GM12878 (cell line): ENCODE results near the gene CSTF1. TPM values are rescaled to one million over a fixed set of nuclear protein-coding genes. Genes with fewer than 3 reads are reported as not detected.

Experiments used
- ATAC-seq: fragments of 200-7000 bp; cut with Tn5 transposase; 3 replicates; pipeline ENCODE4 v1.9.1; 2020; ENCODE audit warnings: mild to moderate bottlenecking, moderate library complexity
- BruUV-seq: library from RNA; stranded (reverse); fragments of 400-500 nt; replicated peaks from 2 replicates; lab custom pipeline; 2021; lab: Mats Ljungman, UMichigan
- CTCF ChIA-PET: fragments of 300-600 bp; sonication (Branson Sonifier 250); formaldehyde crosslinking; extraction: SDS; loops from one replicate; lab custom pipeline; 2021; ENCODE audit warnings: inconsistent platforms; lab: Yijun Ruan, JAX
- POLR2A ChIA-PET: fragments of 350-600 bp; formaldehyde crosslinking; extraction: SDS; loops from one replicate; lab custom pipeline; 2021; ENCODE audit warnings: inconsistent platforms; lab: Charles Lee
- RAD21 ChIA-PET: fragments of 300-600 bp; sonication (Branson Sonifier 250); formaldehyde crosslinking; loops from one replicate; lab custom pipeline; 2023; ENCODE audit warnings: antibody characterized with exemption; ENCODE audit not compliant: unreplicated experiment; lab: Charles Lee
- SMC1A ChIA-PET: fragments of 300-600 bp; sonication (Branson Sonifier 250); formaldehyde crosslinking; loops from one replicate; lab custom pipeline; 2023; ENCODE audit not compliant: unreplicated experiment, uncharacterized antibody; lab: Charles Lee
- DNase-seq: peaks from one replicate; pipeline ENCODE4 v3.0.0-alpha.2; 2011; ENCODE audit warnings: low read depth, low spot score
- FAIRE-seq: peaks from 3 replicates; lab custom pipeline; 2011; peaks lifted over from hg19 to GRCh38; lab: Jason Lieb, UNC
- H2AFZ ChIP-seq: 2 replicates; pipeline ENCODE4 v1.6.0; 2011; ENCODE audit warnings: low read depth, low read length, control low read depth; ENCODE audit not compliant: control insufficient read depth
- H3K27ac ChIP-seq: 2 replicates; pipeline ENCODE4 v1.5.1; 2011; ENCODE audit warnings: control low read depth; ENCODE audit not compliant: control insufficient read depth, insufficient read depth
- H3K27me3 ChIP-seq, 2 experiments: replicated peaks in 1 of 2; 2 replicates each; pipeline versions ENCODE4 v1.6.0 to v1.6.1; 2011; ENCODE audit warnings: low read length in 1 of 2; ENCODE audit not compliant: control insufficient read depth in 2 of 2, insufficient read depth in 2 of 2
- H3K36me3 ChIP-seq, 2 experiments: 2 replicates each; pipeline ENCODE4 v1.5.1; 2011; ENCODE audit warnings: low read length in 1 of 2; ENCODE audit not compliant: control insufficient read depth in 2 of 2, insufficient read depth in 2 of 2
- H3K4me1 ChIP-seq: 2 replicates; pipeline ENCODE4 v1.6.1; 2011; ENCODE audit warnings: mild to moderate bottlenecking, low read length, moderate library complexity, mixed read lengths; ENCODE audit not compliant: control insufficient read depth, insufficient read depth
- H3K4me2 ChIP-seq: 2 replicates; pipeline ENCODE4 v1.6.0; 2011; ENCODE audit warnings: control low read depth; ENCODE audit not compliant: control insufficient read depth, insufficient read depth
- H3K4me3 ChIP-seq: fragments of 200-600 bp; sonication (generic); 2 replicates; pipeline ENCODE4 v1.5.1; 2016
- H3K79me2 ChIP-seq: 2 replicates; pipeline ENCODE4 v1.6.0; 2011; ENCODE audit warnings: low read length; ENCODE audit not compliant: control insufficient read depth, insufficient read depth
- H3K9ac ChIP-seq: 2 replicates; pipeline ENCODE4 v1.8.0; 2011; ENCODE audit warnings: low read length, control low read depth, mixed read lengths; ENCODE audit not compliant: control insufficient read depth, insufficient read depth
- H3K9me3 ChIP-seq: replicated peaks from 3 replicates; pipeline ENCODE4 v1.5.1; 2011; ENCODE audit warnings: mild to moderate bottlenecking, low read length; ENCODE audit not compliant: control insufficient read depth, insufficient read depth
- H4K20me1 ChIP-seq: 2 replicates; pipeline ENCODE4 v1.6.0; 2011; ENCODE audit not compliant: control insufficient read depth, insufficient read depth
- BCLAF1 ChIP-seq: fragments of 450-650 bp; IDR thresholded peaks from 2 replicates; pipeline ENCODE4 v1.6.1; 2017; ENCODE audit warnings: antibody characterized with exemption, mild to moderate bottlenecking, moderate library complexity
- BHLHE40 ChIP-seq, 2 experiments: fragments of 450-650 bp in 1 of 2; IDR thresholded peaks; 2 replicates each; pipeline ENCODE4 v1.6.1; 2011 to 2017; ENCODE audit warnings: low read depth in 2 of 2, borderline replicate concordance in 1 of 2, improper control_type of control experiment in 1 of 2, low read length in 1 of 2, mild to moderate bottlenecking in 1 of 2
- CBX5 ChIP-seq: sonication (generic); IDR thresholded peaks from 2 replicates; pipeline ENCODE4 v1.6.1; 2016; ENCODE audit warnings: low read depth, moderate library complexity, mild to moderate bottlenecking, inconsistent platforms
- MEF2A ChIP-seq: IDR thresholded peaks from 2 replicates; pipeline ENCODE4 v1.6.1; 2011; ENCODE audit warnings: low read depth, mild to moderate bottlenecking, low read length, moderate library complexity; ENCODE audit not compliant: insufficient read depth
- MXI1 ChIP-seq: fragments of 150-350 bp; IDR thresholded peaks from 2 replicates; pipeline ENCODE4 v1.6.1; 2011; ENCODE audit warnings: low read depth, mild to moderate bottlenecking, inconsistent platforms, low read length, improper control_type of control experiment
- RAD51 ChIP-seq: fragments of 450-650 bp; IDR thresholded peaks from 2 replicates; pipeline ENCODE4 v1.6.1; 2016; ENCODE audit warnings: moderate library complexity, mild to moderate bottlenecking, inconsistent platforms
- RFX5 ChIP-seq: IDR thresholded peaks from 2 replicates; pipeline ENCODE4 v1.6.1; 2011; ENCODE audit warnings: low read depth, low read length, improper control_type of control experiment
- SRF ChIP-seq, 2 experiments: IDR thresholded peaks; 2 replicates each; pipeline ENCODE4 v1.6.1; 2011; ENCODE audit warnings: low read depth in 2 of 2, low read length in 2 of 2, mild to moderate bottlenecking in 1 of 2, moderate library complexity in 1 of 2
- USF2 ChIP-seq: IDR thresholded peaks from 2 replicates; pipeline ENCODE4 v1.6.1; 2011; ENCODE audit warnings: low read depth, low read length, improper control_type of control experiment, borderline replicate concordance
- ZNF687 ChIP-seq: fragments of 450-650 bp; IDR thresholded peaks from 2 replicates; pipeline ENCODE4 v1.6.1; 2017; ENCODE audit warnings: mild to moderate bottlenecking, moderate library complexity
- WGBS: methylation state at CpG from one replicate; pipeline ENCODE4 v1.1.6; 2016; ENCODE audit warnings: low lambda C conversion rate; ENCODE audit not compliant: insufficient replicate concordance, insufficient coverage; ENCODE audit errors: missing lambda C conversion rate; 5-methylcytosine and 5-hydroxymethylcytosine counted together
- in situ Hi-C: fragments of 300-500 bp; cut with MboI; formaldehyde crosslinking; loops from 9 replicates; pipeline ENCODE4 v1.14.3; 2018; ENCODE audit warnings: mixed read lengths
- intact Hi-C: fragments of 100-400 bp; cut with micrococcal nuclease; formaldehyde crosslinking; loops from one replicate; pipeline ENCODE4 v1.14.2; 2022; ENCODE audit not compliant: unreplicated experiment
- polyA plus RNA-seq, 11 experiments: library from polyadenylated mRNA; depleted of rRNA in 4 of 11; unstranded in 6 of 11; stranded (reverse) in 5 of 11; fragments of >200 nt; fragmentation: Nextera tagmentation in 4 of 11; fragmentation: Illumina TruSeq in 1 of 11; extraction: Ambion mirVana in 4 of 11; extraction: Trizol in 1 of 11; gene quantifications; 1 replicate in 1 of 11; 2 replicates in 10 of 11; pipeline versions ENCODE4 v1.2.1 to v1.2.3, GENCODE V29; 2011 to 2016; ENCODE audit warnings: inconsistent platforms in 2 of 11, missing spikeins in 2 of 11, low read depth in 1 of 11
- total RNA-seq, 4 experiments: library from RNA; depleted of rRNA in 3 of 4; stranded (reverse); fragments of >200 nt in 3 of 4; fragmentation: Illumina TruSeq in 1 of 4; extraction: Trizol in 1 of 4; gene quantifications; 2 replicates each; pipeline versions ENCODE4 v1.2.1 to v1.2.3, GENCODE V29; 2013 to 2021

The CSTF1 gene
- total and polyA plus RNA-seq, 10 of the 15 experiments (the other 5 are each of a cell fraction or from before 2014, with no cell fraction given): 41.8 to 89.1 (median 50.1) TPM

GRCh38 chr20:56420028-56420427 lies 27.6 kb downstream of the CSTF1 start:
- H3K4me2 ChIP-seq: no peak overlapping the region
- DNase-seq (no peak), FAIRE-seq (no peak), ATAC-seq (no peak)
- POLR2A ChIA-PET: no interaction called here
- H3K79me2 ChIP-seq: no peaks in the 10 kb centered on the region
- no TSS peak for BruUV-seq
- H3K36me3 ChIP-seq: no peaks in the 10 kb centered on the region
- no peak overlapping the region for H3K4me3 ChIP-seq
- TF ChIP-seq MEF2A (no peak), BHLHE40 (IDR thresholded peaks at IDR 0.05; ENCODE audit: borderline replicate concordance in 1 of 2, low read depth in 2 of 2, low read length in 1 of 2) (no peak), BCLAF1 (no peak), SRF (IDR thresholded peaks at IDR 0.05; ENCODE audit: low read depth in 2 of 2, low read length in 2 of 2) (no peak), RAD51 (no peak), ZNF687 (no peak), CBX5 (no peak), MXI1 (no peak), RFX5 (no peak), USF2 (no peak)
- SMC1A ChIA-PET: no interaction called here
- H3K27ac ChIP-seq: no peak overlapping the region
- no peak overlapping the region for H3K9ac ChIP-seq
- H4K20me1 ChIP-seq: no peaks in the 10 kb centered on the region
- no peak overlapping the region for H2AFZ ChIP-seq
- WGBS: 74% methylated on average over 2 of the region's 2 CpGs
- in situ Hi-C loops (no loop called here), intact Hi-C loops (no loop called here)
- peaks cover 4% of the 10 kb centered on the region for H3K4me1 ChIP-seq
- CTCF ChIA-PET: no interaction called here
- RAD21 ChIA-PET: no interaction called here
- H3K9me3 ChIP-seq: no peaks in the 10 kb centered on the region
- H3K27me3 ChIP-seq: no peaks in the 10 kb centered on the region
